H54 (cell line): ENCODE measurements around the gene EFCAB3.
"Not testable (repeated sequence)": the region's sequence is repeated elsewhere in the genome, so short reads cannot be mapped to it uniquely, and the experiment has no call there.

Experiments used
- DNase-seq: peaks from one replicate; pipeline ENCODE4 v3.0.0; 2011; ENCODE audit warnings: low spot score, mixed read lengths; ENCODE audit not compliant: insufficient read length
- FAIRE-seq: peaks from 3 replicates; lab custom pipeline; 2011; peaks lifted over from hg19 to GRCh38; lab: Jason Lieb, UNC
- POLR2A ChIP-seq: IDR thresholded peaks from 2 replicates; pipeline ENCODE4 v1.6.1; 2011; ENCODE audit warnings: low read depth, mild to moderate bottlenecking, low read length

EFCAB3 gene

GRCh38 chr17:62444063-62444462 lies 63.7 kb downstream of the EFCAB3 start:
- DNase-seq (no peak), FAIRE-seq (no peak)
- TF ChIP-seq POLR2A, result no peak

- DNase-seq, FAIRE-seq: not testable (repeated sequence)
These were observed 65.4 kb downstream of the EFCAB3 start for GRCh38 chr17:62445791-62446190.

- not testable (repeated sequence) for FAIRE-seq
These were observed 71.8 kb downstream of the EFCAB3 start for GRCh38 chr17:62452195-62452594.

GRCh38 chr17:62453041-62453440 lies 72.7 kb downstream of the EFCAB3 start:
- DNase-seq, FAIRE-seq: not testable (repeated sequence)

More at GRCh38 chr17:62452195-62452594, 71.8 kb downstream of the EFCAB3 start:
- DNase-seq, result not testable (repeated sequence)

GRCh38 chr17:62453656-62454055 lies 73.3 kb downstream of the EFCAB3 start:
- not testable (repeated sequence) for DNase-seq, FAIRE-seq

GRCh38 chr17:62454111-62454510 lies 73.8 kb downstream of the EFCAB3 start:
- not testable (repeated sequence) for DNase-seq, FAIRE-seq

- DNase-seq (no peak), FAIRE-seq (no peak)
- no peak for TF ChIP-seq POLR2A
These were observed 75.7 kb downstream of the EFCAB3 start for GRCh38 chr17:62456016-62456415.

- FAIRE-seq, result not testable (repeated sequence)
These were observed 78.1 kb downstream of the EFCAB3 start for GRCh38 chr17:62458483-62458882.

GRCh38 chr17:62464422-62464821 lies 84.1 kb downstream of the EFCAB3 start:
- FAIRE-seq, DNase-seq: not testable (repeated sequence)

More at GRCh38 chr17:62458483-62458882, 78.1 kb downstream of the EFCAB3 start:
- not testable (repeated sequence) for DNase-seq

- not testable (repeated sequence) for FAIRE-seq, DNase-seq
These were observed 84.9 kb downstream of the EFCAB3 start for GRCh38 chr17:62465271-62465670.
